SU-DHL-6 (cell line): Measurements from ENCODE around the gene ETV1.

ENCODE experiments used
- H2AFZ ChIP-seq: fragments of 200-600 bp; sonication (generic); 2 replicates; pipeline ENCODE4 v1.6.1; 2014; ENCODE audit warnings: low read depth, mild to moderate bottlenecking, moderate library complexity, mixed read lengths, antibody characterized with exemption, low read length; ENCODE audit not compliant: severe bottlenecking
- H3F3A ChIP-seq: fragments of 200-600 bp; shearing (Covaris generic); 2 replicates; pipeline ENCODE4 v1.6.0; 2016; ENCODE audit warnings: antibody characterized with exemption, mild to moderate bottlenecking; ENCODE audit not compliant: insufficient read depth
- H3K27ac ChIP-seq: fragments of 200-600 bp; sonication (generic); 2 replicates; pipeline ENCODE4 v1.5.1; 2016; ENCODE audit warnings: low read depth, mild to moderate bottlenecking, low read length, moderate library complexity, mixed read lengths
- H3K27me3 ChIP-seq: fragments of 200-600 bp; sonication (generic), shearing (Covaris generic); 2 replicates; pipeline ENCODE4 v1.6.0; 2014; ENCODE audit warnings: mild to moderate bottlenecking, low read length
- H3K36me3 ChIP-seq: fragments of 200-600 bp; sonication (generic); 2 replicates; pipeline ENCODE4 v1.6.1; 2014; ENCODE audit warnings: mild to moderate bottlenecking, low read length, mixed read lengths
- H3K4me2 ChIP-seq: fragments of 300-600, 200-600 bp; shearing (Covaris generic), sonication (generic); 2 replicates; pipeline ENCODE4 v1.6.0; 2014; ENCODE audit warnings: low read length, low read depth, mild to moderate bottlenecking; ENCODE audit not compliant: poor library complexity, severe bottlenecking
- H3K4me3 ChIP-seq: fragments of 200-600 bp; sonication (generic); 2 replicates; pipeline ENCODE4 v1.5.1; 2014; ENCODE audit warnings: antibody characterized with exemption, low read length, mild to moderate bottlenecking, mixed read lengths; ENCODE audit not compliant: insufficient read depth, poor library complexity, severe bottlenecking
- H3K79me2 ChIP-seq: fragments of 200-600 bp; sonication (generic); 2 replicates; pipeline ENCODE4 v1.6.1; 2014; ENCODE audit warnings: mild to moderate bottlenecking, low read length, moderate library complexity; ENCODE audit not compliant: insufficient read depth
- H3K9ac ChIP-seq: fragments of 200-600 bp; sonication (generic); 2 replicates; pipeline ENCODE4 v1.7.0; 2014; ENCODE audit warnings: mild to moderate bottlenecking, low read length
- H3K9me2 ChIP-seq: fragments of 200-600 bp; sonication (generic); replicated peaks from 2 replicates; pipeline ENCODE4 v1.6.1; 2014; ENCODE audit warnings: low read length; ENCODE audit not compliant: insufficient read depth
- H3K9me3 ChIP-seq: fragments of 200-600 bp; sonication (generic); 2 replicates; pipeline ENCODE4 v1.6.1; 2014; ENCODE audit warnings: low read length, mixed read lengths; ENCODE audit not compliant: insufficient read depth
- H4K20me1 ChIP-seq: fragments of 200-600 bp; sonication (generic); 2 replicates; pipeline ENCODE4 v1.6.1; 2014; ENCODE audit warnings: low read depth, mild to moderate bottlenecking, antibody characterized with exemption, low read length, moderate library complexity, mixed read lengths
- CTCF ChIP-seq: fragments of 200-600 bp; sonication (generic); IDR thresholded peaks from one replicate; pipeline ENCODE4 v1.5.1; 2017; ENCODE audit warnings: antibody characterized with exemption, mild to moderate bottlenecking, low read length, moderate library complexity; ENCODE audit not compliant: insufficient read depth, poor library complexity, severe bottlenecking
- EZH2phosphoT487 ChIP-seq: fragments of 200-600 bp; sonication (generic), shearing (Covaris generic); conservative IDR thresholded peaks from 2 replicates; pipeline ENCODE4 v1.6.1; 2018; ENCODE audit warnings: mild to moderate bottlenecking, antibody characterized with exemption, low read length, moderate library complexity, mixed read lengths

ETV1 gene

DNA sequence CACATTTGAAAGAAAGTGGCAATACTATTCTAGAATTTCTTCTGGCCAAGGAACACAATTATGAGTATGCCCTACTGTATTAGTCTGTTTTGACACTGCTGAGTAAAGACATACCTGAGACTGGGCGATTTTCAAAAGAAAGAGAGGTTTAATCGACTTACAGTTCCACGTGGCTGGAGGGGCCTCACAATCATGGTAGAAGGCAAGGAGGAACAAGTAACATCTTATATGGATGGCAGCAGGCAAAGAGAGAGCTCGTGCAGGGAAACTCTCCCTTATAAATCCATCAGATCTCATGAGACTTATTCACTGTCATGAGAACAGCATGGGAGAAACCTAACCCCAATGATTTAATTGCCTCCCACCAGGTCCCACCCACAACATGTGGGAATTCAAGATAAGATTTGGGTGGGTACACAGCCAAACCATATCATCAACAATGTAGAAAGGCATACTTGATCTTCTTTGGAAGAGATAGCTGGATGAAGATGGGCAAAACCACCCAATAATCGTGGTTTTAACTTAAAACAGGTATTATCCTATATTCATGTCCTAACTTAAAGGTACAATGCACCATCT is 113.9 kb downstream of the ETV1 start:
- Histone ChIP-seq H2AFZ (no peak overlapping the region), H3K9ac (no peak overlapping the region), H3K9me2 (no peaks in the 10 kb centered on the region), H3F3A (no peaks in the 10 kb centered on the region), H3K9me3 (no peaks in the 10 kb centered on the region), H4K20me1 (no peaks in the 10 kb centered on the region), H3K27me3 (no peaks in the 10 kb centered on the region), H3K79me2 (no peaks in the 10 kb centered on the region), H3K36me3 (no peaks in the 10 kb centered on the region), H3K4me2 (no peak overlapping the region), H3K4me3 (no peak overlapping the region), H3K27ac (no peak overlapping the region)
- no peak for TF ChIP-seq CTCF

DNA sequence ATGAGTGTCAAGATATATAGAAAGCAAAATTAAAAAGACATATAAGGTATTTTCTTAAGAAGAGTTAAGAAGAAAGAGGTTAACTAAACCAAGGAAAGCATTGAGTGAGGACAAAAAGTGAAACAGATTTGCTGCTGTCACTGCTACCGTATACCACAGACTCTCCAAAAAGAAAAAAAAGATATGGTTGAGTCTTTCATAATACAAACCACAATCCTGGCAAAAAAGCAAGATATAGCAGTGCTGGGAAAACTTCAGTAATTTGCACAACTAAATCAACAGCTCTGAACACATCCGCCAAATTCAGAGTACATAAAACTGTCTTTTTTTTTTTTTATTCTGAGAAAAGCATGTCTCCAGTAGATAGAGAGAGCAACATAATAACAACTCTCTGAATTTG is 114.7 kb downstream of the ETV1 start:
- H4K20me1 ChIP-seq = no peaks in the 10 kb centered on the region
- no peak for TF ChIP-seq EZH2phosphoT487
- TF ChIP-seq CTCF = no peak
- H3K4me2 ChIP-seq = no peak overlapping the region
- no peak overlapping the region for H3K9ac ChIP-seq
- H3K79me2 ChIP-seq = no peaks in the 10 kb centered on the region
- H3K9me3 ChIP-seq = no peaks in the 10 kb centered on the region
- no peaks in the 10 kb centered on the region for H3K36me3 ChIP-seq
- H3K4me3 ChIP-seq = no peak overlapping the region
- no peak overlapping the region for H3K27ac ChIP-seq
- H3K9me2 ChIP-seq = no peaks in the 10 kb centered on the region
- no peaks in the 10 kb centered on the region for H3F3A ChIP-seq
- no peak overlapping the region for H2AFZ ChIP-seq
- H3K27me3 ChIP-seq = no peaks in the 10 kb centered on the region

DNA sequence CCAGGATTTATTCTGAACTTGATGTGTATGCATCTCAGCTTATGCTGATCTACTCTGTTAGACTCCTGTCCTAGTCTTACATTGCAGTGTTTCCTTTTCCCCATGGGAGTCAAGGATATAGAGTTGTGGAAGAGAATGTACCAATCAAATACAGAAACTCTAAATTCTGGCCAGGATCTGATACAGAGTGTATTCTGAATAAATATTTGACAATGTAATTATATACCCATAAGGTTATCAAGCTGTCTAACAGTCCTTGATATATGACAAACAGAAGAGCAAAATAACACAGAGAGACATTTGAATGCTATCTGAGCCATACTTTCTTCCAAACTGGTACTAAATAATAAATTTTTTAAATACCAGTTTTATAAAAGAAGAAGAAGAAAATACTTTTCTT is 116.8 kb downstream of the ETV1 start:
- no peaks in the 10 kb centered on the region for H3K9me2 ChIP-seq
- H3K27me3 ChIP-seq = no peaks in the 10 kb centered on the region
- H3K79me2 ChIP-seq = no peaks in the 10 kb centered on the region
- H3K36me3 ChIP-seq = no peaks in the 10 kb centered on the region
- H3K27ac ChIP-seq = no peak overlapping the region
- no peak for TF ChIP-seq CTCF
- no peak for TF ChIP-seq EZH2phosphoT487
- no peaks in the 10 kb centered on the region for H4K20me1 ChIP-seq
- H3F3A ChIP-seq = no peaks in the 10 kb centered on the region
- no peak overlapping the region for H3K4me2 ChIP-seq
- H2AFZ ChIP-seq = no peak overlapping the region
- no peaks in the 10 kb centered on the region for H3K9me3 ChIP-seq
- H3K9ac ChIP-seq = no peak overlapping the region
- no peak overlapping the region for H3K4me3 ChIP-seq
